Measurements from ENCODE around the gene SGTA.
A peak's percentile ranks its signal among the peaks of the same experiment; 100 is the strongest.

SGTA gene

DNA sequence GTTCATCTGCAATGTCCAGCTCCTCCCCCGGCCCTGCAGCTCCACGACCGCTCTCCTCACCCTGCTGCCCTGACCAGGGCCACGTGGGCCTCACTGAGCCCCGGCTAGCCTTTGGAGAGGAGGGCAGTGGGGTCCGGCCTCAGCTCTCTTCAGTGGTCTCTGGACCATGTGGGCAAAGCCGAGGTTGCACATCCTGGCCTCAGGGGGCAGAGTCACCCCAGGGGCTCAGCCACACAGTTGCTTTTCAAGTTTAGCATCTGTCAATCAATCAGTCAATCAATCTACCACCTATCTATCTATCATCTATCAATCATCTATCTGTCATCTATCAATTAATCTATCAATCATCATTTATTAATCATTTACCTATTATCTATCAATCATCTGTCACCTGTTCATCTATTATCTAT is 58.9 kb downstream of the SGTA start:
- no peak for DNase-seq (ENCODE audit: low read depth in 1 of 2, low spot score in 1 of 2)
- TF ChIP-seq SPI1 (IDR thresholded peaks at IDR 0.05; ENCODE audit: borderline replicate concordance, low read depth): no peak
- peaks cover 21% of the 10 kb centered on the region for H3K27me3 ChIP-seq (ENCODE audit: insufficient read depth, poor library complexity, severe bottlenecking)

DNA sequence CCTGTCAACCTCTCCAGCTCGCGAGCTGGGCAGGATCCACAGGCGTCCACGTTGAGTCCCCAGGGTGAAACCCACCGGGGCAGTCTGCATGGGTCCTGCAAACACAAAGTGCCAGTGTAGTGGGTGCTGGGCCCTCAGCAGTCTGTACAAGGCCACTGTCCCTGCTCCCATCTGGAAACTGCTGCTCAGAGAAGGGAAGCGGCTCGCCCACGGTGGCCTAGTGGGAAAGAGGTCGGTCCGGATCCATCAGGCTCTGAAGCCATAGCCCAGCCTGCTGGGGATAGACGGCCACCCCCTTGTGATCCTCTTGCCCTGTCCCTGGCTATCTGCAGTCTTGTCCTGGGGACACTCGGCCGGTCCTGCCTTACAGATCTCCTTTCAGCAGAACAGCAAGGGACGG is 59.3 kb downstream of the SGTA start:
- no peak for DNase-seq (ENCODE audit: low read depth in 1 of 2, low spot score in 1 of 2)
- Histone ChIP-seq H3K27ac (replicated peaks) (no peak overlapping the region), H3K27me3 (ENCODE audit: insufficient read depth, poor library complexity, severe bottlenecking) (peaks cover 23% of the 10 kb centered on the region), H3K4me3 (replicated peaks; ENCODE audit: insufficient read depth, low read length) (no peak overlapping the region)
- TF ChIP-seq CTCF (IDR thresholded peaks at IDR 0.05; ENCODE audit: insufficient read depth, low read length) (no peak), GABPA (IDR thresholded peaks at IDR 0.05; ENCODE audit: low read depth) (no peak), POLR2AphosphoS5 (IDR thresholded peaks at IDR 0.05; ENCODE audit: low read depth) (no peak), SPI1 (IDR thresholded peaks at IDR 0.05; ENCODE audit: borderline replicate concordance, low read depth) (no peak)
- TF ChIP-seq, protein P1, sequence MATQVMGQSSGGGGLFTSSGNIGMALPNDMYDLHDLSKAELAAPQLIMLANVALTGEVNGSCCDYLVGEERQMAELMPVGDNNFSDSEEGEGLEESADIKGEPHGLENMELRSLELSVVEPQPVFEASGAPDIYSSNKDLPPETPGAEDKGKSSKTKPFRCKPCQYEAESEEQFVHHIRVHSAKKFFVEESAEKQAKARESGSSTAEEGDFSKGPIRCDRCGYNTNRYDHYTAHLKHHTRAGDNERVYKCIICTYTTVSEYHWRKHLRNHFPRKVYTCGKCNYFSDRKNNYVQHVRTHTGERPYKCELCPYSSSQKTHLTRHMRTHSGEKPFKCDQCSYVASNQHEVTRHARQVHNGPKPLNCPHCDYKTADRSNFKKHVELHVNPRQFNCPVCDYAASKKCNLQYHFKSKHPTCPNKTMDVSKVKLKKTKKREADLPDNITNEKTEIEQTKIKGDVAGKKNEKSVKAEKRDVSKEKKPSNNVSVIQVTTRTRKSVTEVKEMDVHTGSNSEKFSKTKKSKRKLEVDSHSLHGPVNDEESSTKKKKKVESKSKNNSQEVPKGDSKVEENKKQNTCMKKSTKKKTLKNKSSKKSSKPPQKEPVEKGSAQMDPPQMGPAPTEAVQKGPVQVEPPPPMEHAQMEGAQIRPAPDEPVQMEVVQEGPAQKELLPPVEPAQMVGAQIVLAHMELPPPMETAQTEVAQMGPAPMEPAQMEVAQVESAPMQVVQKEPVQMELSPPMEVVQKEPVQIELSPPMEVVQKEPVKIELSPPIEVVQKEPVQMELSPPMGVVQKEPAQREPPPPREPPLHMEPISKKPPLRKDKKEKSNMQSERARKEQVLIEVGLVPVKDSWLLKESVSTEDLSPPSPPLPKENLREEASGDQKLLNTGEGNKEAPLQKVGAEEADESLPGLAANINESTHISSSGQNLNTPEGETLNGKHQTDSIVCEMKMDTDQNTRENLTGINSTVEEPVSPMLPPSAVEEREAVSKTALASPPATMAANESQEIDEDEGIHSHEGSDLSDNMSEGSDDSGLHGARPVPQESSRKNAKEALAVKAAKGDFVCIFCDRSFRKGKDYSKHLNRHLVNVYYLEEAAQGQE (IDR thresholded peaks at IDR 0.05; ENCODE audit: insufficient replicate concordance, low read depth): no peak

More for the DNA sequence above, 58.9 kb downstream of the SGTA start:
- H3K4me3 ChIP-seq (replicated peaks; ENCODE audit: insufficient read depth, low read length): no peak overlapping the region
- H3K27ac ChIP-seq (replicated peaks): no peak overlapping the region

DNA sequence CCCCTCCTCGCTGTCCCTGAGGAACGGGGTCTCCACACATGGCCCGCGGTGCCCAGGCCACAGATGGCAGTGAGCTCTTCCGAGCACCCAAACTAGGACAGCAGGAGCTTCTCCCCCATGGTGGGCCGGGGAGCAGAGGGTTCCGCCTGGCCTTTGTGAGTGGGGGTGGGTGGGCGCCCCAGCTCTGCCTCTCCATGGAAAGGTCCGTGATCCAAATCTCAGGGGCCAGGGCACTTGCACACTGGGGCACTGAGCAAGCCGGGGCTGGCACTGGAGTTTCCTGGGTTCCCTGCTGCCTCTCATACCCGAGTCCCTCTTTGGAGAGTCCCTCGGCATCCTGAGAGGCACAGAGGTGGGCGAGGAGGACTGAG is 59.7 kb downstream of the SGTA start:
- Histone ChIP-seq H3K27me3 (ENCODE audit: insufficient read depth, poor library complexity, severe bottlenecking) (peaks cover 23% of the 10 kb centered on the region), H3K4me3 (replicated peaks; ENCODE audit: insufficient read depth, low read length) (no peak overlapping the region), H3K27ac (replicated peaks) (no peak overlapping the region)
- TF ChIP-seq POLR2AphosphoS5 (IDR thresholded peaks at IDR 0.05; ENCODE audit: low read depth) (no peak), SPI1 (IDR thresholded peaks at IDR 0.05; ENCODE audit: borderline replicate concordance, low read depth) (no peak)
- TF ChIP-seq, protein P1 (IDR thresholded peaks at IDR 0.05; ENCODE audit: insufficient replicate concordance, low read depth): no peak
- no peak for DNase-seq (ENCODE audit: low read depth in 1 of 2, low spot score in 1 of 2)

DNA sequence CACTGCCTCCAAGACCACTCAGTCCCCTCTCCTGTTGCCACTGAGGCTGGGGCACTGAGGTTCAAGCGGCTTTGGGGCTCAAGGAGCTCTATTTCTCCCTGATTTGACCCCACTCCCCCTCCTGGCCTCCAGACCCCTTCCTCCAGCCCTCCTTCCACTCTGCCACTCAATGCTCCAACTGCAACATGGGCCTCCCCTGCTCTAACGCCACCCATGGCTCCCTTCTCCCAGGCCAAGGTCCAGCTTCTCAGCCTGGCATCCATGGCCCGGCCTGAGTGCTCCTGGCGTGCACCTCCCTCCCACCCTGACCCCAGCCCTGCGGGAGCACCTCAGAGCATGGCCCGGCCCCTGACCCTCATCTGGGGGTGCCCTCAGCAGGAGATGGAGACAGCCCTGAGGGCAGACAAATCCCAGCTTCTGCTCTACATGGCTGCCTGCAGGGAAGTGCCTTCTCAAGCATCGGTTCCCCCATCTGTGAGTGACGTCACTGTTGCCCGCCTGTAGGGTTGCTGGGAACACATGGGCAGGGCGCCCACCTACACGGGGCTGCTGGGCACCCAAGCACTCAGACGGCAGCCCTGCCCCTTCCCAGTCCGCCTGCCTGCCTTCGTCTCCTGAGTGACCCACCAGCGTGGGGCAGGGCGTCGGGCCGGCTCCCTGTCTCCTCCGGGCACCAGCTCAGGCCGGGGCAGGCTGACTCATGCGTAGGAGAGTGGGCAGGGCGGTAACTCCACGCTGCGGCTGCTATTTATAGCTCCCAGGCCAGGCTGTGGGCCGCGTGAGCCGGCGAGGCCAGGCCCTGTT is 60.3 kb downstream of the SGTA start:
- Histone ChIP-seq H3K27ac (replicated peaks) (no peak overlapping the region), H3K27me3 (ENCODE audit: insufficient read depth, poor library complexity, severe bottlenecking) (peaks cover 23% of the 10 kb centered on the region), H3K4me3 (replicated peaks; ENCODE audit: insufficient read depth, low read length) (no peak overlapping the region)
- peak; percentile 39 to 57 for DNase-seq (ENCODE audit: low read depth in 1 of 2, low spot score in 1 of 2)
- TF ChIP-seq CTCF (IDR thresholded peaks at IDR 0.05; ENCODE audit: insufficient read depth, low read length): no peak
- TF ChIP-seq POLR2AphosphoS5 (IDR thresholded peaks at IDR 0.05; ENCODE audit: low read depth): no peak
- no peak for TF ChIP-seq GABPA (IDR thresholded peaks at IDR 0.05; ENCODE audit: low read depth)
- TF ChIP-seq, protein P1 (IDR thresholded peaks at IDR 0.05; ENCODE audit: insufficient replicate concordance, low read depth): no peak
- TF ChIP-seq SPI1 (IDR thresholded peaks at IDR 0.05; ENCODE audit: borderline replicate concordance, low read depth): no peak
